ENCODE results near the gene HSPA6.
"Not testable (repeated sequence)": the region's sequence is repeated elsewhere in the genome, so short reads cannot be mapped to it uniquely, and the experiment has no call there.

The HSPA6 gene

GRCh38 chr1:161523041-161523816 lies 1.1 kb upstream of the HSPA6 start:
- DNase-seq (ENCODE audit: low read depth); H3K4me3 ChIP-seq (ENCODE audit: control insufficient read depth, low read depth, low read length): not testable (repeated sequence)

DNA sequence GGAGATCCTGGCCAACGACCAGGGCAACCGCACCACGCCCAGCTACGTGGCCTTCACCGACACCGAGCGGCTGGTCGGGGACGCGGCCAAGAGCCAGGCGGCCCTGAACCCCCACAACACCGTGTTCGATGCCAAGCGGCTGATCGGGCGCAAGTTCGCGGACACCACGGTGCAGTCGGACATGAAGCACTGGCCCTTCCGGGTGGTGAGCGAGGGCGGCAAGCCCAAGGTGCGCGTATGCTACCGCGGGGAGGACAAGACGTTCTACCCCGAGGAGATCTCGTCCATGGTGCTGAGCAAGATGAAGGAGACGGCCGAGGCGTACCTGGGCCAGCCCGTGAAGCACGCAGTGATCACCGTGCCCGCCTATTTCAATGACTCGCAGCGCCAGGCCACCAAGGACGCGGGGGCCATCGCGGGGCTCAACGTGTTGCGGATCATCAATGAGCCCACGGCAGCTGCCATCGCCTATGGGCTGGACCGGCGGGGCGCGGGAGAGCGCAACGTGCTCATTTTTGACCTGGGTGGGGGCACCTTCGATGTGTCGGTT lies 477 bp downstream of the HSPA6 start:
- peak overlapping the region; percentile 38 for H3K4me3 ChIP-seq (ENCODE audit: control insufficient read depth, low read depth, low read length)
- DNase-seq (ENCODE audit: low read depth): not testable (repeated sequence)

DNA sequence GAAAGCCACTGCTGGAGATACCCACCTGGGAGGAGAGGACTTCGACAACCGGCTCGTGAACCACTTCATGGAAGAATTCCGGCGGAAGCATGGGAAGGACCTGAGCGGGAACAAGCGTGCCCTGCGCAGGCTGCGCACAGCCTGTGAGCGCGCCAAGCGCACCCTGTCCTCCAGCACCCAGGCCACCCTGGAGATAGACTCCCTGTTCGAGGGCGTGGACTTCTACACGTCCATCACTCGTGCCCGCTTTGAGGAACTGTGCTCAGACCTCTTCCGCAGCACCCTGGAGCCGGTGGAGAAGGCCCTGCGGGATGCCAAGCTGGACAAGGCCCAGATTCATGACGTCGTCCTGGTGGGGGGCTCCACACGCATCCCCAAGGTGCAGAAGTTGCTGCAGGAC lies 981 bp downstream of the HSPA6 start:
- not testable (repeated sequence) for DNase-seq (ENCODE audit: low read depth); H3K4me3 ChIP-seq (ENCODE audit: control insufficient read depth, low read depth, low read length)

DNA sequence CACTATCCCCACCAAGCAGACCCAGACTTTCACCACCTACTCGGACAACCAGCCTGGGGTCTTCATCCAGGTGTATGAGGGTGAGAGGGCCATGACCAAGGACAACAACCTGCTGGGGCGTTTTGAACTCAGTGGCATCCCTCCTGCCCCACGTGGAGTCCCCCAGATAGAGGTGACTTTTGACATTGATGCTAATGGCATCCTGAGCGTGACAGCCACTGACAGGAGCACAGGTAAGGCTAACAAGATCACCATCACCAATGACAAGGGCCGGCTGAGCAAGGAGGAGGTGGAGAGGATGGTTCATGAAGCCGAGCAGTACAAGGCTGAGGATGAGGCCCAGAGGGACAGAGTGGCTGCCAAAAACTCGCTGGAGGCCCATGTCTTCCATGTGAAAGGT lies 1.6 kb downstream of the HSPA6 start:
- DNase-seq (ENCODE audit: low read depth); H3K4me3 ChIP-seq (ENCODE audit: control insufficient read depth, low read depth, low read length): not testable (repeated sequence)

- not testable (repeated sequence) for DNase-seq (ENCODE audit: low read depth); H3K4me3 ChIP-seq (ENCODE audit: control insufficient read depth, low read depth, low read length)
Observed at GRCh38 chr1:161528550-161528949, 4.2 kb downstream of the HSPA6 start.

DNA sequence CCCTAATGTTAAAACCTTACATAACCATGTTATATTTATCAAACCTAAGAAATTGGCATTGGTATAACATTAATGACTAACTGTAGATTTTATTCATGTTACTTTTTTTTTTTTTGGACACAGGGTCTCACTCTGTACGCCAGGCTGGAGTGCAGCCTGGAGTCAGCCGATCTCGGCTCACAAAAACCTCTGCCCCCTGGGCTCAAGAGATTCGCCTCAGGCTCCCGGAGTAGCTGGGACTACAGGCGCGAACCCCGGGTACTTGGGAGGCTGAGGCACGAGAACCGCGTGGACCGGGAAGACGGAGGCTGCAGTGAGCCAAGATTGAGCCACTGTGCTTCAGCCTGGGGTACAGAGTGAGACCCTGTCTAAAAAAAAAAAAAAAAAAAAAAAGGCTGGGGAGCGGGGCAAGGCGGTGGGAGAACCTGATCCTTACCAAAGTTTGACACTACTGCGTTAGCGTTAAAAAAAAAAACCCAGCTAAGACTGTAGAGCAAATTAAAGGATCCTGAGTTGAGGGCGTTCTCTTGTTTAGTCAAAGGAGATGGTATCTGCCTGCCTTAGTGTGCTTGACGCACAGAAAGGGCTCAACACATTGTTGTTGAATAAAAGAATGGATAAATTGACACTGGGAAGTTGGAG lies 5.2 kb downstream of the HSPA6 start:
- H3K4me3 ChIP-seq (ENCODE audit: control insufficient read depth, low read depth, low read length); DNase-seq (ENCODE audit: low read depth): not testable (repeated sequence)

DNA sequence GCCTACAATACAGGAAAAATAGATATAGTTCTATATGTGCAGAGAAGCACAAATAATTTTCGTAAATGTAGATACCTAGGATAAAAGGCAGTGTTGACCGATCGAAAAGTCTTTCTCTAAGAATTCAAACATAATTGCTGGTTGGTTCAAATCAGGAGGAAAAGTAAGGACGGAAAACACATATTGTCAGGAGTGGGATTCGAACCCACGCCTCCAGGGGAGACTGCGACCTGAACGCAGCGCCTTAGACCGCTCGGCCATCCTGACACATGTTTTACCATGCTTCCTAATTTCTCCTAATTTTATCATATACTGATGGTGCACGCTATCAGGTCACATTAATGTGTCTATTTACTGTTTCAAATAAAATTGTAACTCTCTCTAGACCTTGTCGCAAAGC lies 5.8 kb downstream of the HSPA6 start:
- peak overlapping the region; percentile 61 for H3K4me3 ChIP-seq (ENCODE audit: control insufficient read depth, low read depth, low read length)
- DNase-seq (ENCODE audit: low read depth): not testable (repeated sequence)

GRCh38 chr1:161530671-161531641 lies 6.6 kb downstream of the HSPA6 start:
- peak overlapping the region; percentile 61 for H3K4me3 ChIP-seq (ENCODE audit: control insufficient read depth, low read depth, low read length)
- DNase-seq (ENCODE audit: low read depth): peak; percentile 71

DNA sequence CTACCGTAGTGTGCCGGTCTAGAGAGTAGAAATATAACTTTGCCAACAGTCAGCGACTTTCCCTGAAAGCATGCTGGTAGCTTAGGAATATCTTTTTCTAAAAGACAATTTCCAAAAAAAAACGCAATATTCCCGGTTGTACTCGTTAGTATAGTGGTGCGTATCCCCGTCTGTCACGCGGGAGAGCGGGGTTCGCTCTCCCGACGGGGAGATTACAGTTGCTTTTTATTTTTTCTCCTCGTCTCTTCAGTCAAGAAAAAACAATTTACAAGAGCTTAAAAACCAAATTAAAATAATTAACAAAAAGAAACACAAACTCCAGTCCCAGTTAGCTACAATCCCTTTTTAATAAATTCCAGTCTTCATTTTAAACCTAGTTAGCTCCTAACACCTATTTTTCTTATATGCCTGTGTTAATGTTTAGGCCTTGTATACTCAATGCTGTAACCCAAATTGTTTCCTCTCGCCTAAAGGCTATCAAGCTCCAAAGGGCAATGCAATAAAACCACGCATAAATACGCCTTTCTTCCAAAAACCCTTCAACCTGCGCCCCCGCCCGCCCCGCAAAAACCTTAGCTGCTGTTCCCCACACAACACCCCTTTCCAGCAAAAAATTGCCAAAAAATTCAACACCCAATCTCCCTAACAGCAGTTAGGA lies 7.8 kb downstream of the HSPA6 start:
- DNase-seq (ENCODE audit: low read depth): no peak
- TF ChIP-seq, protein P1, sequence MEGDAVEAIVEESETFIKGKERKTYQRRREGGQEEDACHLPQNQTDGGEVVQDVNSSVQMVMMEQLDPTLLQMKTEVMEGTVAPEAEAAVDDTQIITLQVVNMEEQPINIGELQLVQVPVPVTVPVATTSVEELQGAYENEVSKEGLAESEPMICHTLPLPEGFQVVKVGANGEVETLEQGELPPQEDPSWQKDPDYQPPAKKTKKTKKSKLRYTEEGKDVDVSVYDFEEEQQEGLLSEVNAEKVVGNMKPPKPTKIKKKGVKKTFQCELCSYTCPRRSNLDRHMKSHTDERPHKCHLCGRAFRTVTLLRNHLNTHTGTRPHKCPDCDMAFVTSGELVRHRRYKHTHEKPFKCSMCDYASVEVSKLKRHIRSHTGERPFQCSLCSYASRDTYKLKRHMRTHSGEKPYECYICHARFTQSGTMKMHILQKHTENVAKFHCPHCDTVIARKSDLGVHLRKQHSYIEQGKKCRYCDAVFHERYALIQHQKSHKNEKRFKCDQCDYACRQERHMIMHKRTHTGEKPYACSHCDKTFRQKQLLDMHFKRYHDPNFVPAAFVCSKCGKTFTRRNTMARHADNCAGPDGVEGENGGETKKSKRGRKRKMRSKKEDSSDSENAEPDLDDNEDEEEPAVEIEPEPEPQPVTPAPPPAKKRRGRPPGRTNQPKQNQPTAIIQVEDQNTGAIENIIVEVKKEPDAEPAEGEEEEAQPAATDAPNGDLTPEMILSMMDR (IDR thresholded peaks at IDR 0.05; ENCODE audit: control insufficient read depth, insufficient read depth, low read depth, low read length, missing control alignments): no peak
- H3K4me3 ChIP-seq (ENCODE audit: control insufficient read depth, low read depth, low read length): no peak overlapping the region

- DNase-seq (ENCODE audit: low read depth); H3K4me3 ChIP-seq (ENCODE audit: control insufficient read depth, low read depth, low read length): not testable (repeated sequence)
Observed at GRCh38 chr1:161532644-161533567, 8.6 kb downstream of the HSPA6 start.

GRCh38 chr1:161537068-161537669 lies 12.8 kb downstream of the HSPA6 start:
- H3K4me3 ChIP-seq (ENCODE audit: control insufficient read depth, low read depth, low read length); DNase-seq (ENCODE audit: low read depth): not testable (repeated sequence)

DNA sequence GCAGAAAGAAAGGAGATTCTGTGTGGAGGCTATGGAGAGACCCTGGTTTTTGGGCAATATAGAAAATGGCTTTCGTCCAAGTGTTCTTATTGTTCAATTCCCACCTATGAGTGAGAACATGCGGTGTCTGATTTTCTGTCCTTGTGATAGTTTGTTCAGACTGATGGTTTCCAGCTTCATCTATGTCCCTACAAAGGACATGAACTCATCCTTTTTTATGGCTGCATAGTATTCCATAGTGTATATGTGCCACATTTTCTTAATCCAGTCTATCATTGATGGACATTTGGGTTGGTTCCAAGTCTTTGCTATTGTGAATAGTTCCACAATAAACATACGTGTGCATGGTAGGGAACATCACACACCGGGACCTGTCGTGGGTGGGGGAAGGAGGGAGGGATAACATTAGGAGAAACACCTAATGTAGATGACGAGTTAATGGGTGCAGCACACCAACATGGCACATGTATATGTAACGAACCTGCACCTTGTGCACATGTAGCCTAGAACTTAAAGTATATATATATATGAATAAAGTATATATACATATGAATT lies 14.7 kb downstream of the HSPA6 start:
- not testable (repeated sequence) for H3K4me3 ChIP-seq (ENCODE audit: control insufficient read depth, low read depth, low read length); DNase-seq (ENCODE audit: low read depth)

DNA sequence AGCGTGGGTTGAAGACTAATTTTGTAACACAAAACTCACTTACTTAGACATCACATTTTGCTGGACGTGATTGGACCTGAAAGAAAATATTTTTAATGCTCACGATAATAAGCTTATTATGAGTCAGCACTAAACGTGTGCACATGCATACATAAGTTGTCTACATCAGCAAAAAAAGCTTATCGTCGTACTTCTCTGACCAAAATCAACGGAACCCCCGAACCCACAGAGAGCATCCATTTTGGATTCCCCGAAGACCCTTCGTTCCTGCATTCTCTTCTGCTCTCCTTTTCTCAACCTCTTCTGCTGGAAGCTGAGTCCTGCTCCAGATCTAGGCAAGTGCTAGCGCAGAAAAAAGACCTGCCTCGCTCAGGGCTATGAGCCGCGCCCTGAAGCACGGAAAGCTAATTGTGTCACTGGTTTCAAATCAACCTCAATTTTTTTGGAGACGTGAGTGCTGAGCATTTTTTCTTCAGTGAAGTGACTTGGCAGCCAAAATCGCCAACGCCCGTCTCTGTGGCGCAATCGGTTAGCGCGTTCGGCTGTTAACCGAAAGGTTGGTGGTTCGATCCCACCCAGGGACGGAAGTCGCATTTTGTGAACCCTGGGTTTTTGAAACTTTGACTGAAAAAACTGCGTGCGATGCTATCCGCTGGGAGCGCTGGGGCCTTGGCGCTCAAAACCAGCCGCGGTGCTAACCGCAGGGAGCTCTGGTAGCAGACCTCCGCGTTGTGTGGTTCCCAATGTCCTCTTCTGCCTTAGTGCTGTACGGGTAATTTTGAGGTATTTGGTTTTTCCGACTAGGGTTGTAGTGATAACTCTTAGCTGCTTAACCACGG lies 15.6 kb downstream of the HSPA6 start:
- not testable (repeated sequence) for DNase-seq (ENCODE audit: low read depth)
- peak overlapping the region; percentile 36 for H3K4me3 ChIP-seq (ENCODE audit: control insufficient read depth, low read depth, low read length)

DNA sequence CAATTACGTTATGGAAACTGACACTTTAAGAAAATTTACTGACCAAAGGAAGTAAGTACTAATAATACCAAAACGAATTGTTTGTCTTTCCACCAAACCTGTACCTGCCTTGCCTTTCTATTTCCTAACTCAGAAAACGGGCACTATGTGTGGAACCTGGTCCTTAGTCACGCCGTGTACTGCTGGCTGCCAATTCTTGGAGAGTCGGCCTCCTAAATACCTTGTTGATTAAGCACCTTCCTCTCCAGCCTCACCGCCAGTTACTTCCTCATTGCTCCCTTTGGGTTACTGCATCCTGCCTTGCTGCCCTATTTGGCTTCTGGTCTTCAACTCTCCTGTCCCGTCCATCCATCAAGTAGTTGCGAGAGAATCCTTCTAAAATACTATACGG lies 16.2 kb downstream of the HSPA6 start:
- not testable (repeated sequence) for H3K4me3 ChIP-seq (ENCODE audit: control insufficient read depth, low read depth, low read length); DNase-seq (ENCODE audit: low read depth)
